ENCODE data around the gene IGSF8.

GRCh38 chr1:160133990-160134770, 35.8 kb upstream of the IGSF8 start:
- TF ChIP-seq CTCF (IDR thresholded peaks at IDR 0.05; ENCODE audit: low read depth, low read length) (no peak), EZH2phosphoT487 (IDR thresholded peaks at IDR 0.05; ENCODE audit: low read depth) (no peak)
